HL-60/S4 treated with phorbol 12-myristate 13-acetate at 8.2 ng/mL for 4 days and 3 days (cell line): ENCODE measurements around the gene LHFPL5.

Experiments
- in situ Hi-C: fragments of 300-500 bp; cut with MboI; formaldehyde crosslinking; loops from 2 replicates; pipeline ENCODE4 v1.15.0; 2022; ENCODE audit warnings: low sequenced_read_pairs

LHFPL5 gene

GRCh38 chr6:35790683-35791082 is 14.5 kb upstream of the LHFPL5 start:
- in situ Hi-C loops: no loop called here

- in situ Hi-C loops: no loop called here
Measured at GRCh38 chr6:35794536-35795452, 10.4 kb upstream of the LHFPL5 start.

- in situ Hi-C loops: no loop called here
Measured at GRCh38 chr6:35795453-35796071, 9.6 kb upstream of the LHFPL5 start.

GRCh38 chr6:35796236-35796635 is 8.9 kb upstream of the LHFPL5 start:
- in situ Hi-C loops: no loop called here

- in situ Hi-C loops: no loop called here
Measured at GRCh38 chr6:35797837-35798526, 7.2 kb upstream of the LHFPL5 start.

- in situ Hi-C loops: no loop called here
Measured at GRCh38 chr6:35798706-35799105, 6.4 kb upstream of the LHFPL5 start.

- in situ Hi-C loops: no loop called here
Measured at GRCh38 chr6:35801148-35801547, 4.0 kb upstream of the LHFPL5 start.

GRCh38 chr6:35808688-35809087 is 3.5 kb downstream of the LHFPL5 start:
- in situ Hi-C loops: no loop called here

- in situ Hi-C loops: no loop called here
Measured at GRCh38 chr6:35809809-35810208, 4.7 kb downstream of the LHFPL5 start.

GRCh38 chr6:35810971-35811698 is 6.0 kb downstream of the LHFPL5 start:
- in situ Hi-C loops: no loop called here

GRCh38 chr6:35811699-35811995 is 6.5 kb downstream of the LHFPL5 start:
- in situ Hi-C loops: no loop called here

- in situ Hi-C loops: no loop called here
Measured at GRCh38 chr6:35817515-35817914, 12.4 kb downstream of the LHFPL5 start.

GRCh38 chr6:35823601-35824000 is 18.4 kb downstream of the LHFPL5 start:
- in situ Hi-C loops: no loop called here

- in situ Hi-C loops: no loop called here
Measured at GRCh38 chr6:35824552-35825192, 19.5 kb downstream of the LHFPL5 start.

GRCh38 chr6:35829306-35829705 is 24.2 kb downstream of the LHFPL5 start:
- in situ Hi-C loops: no loop called here

- in situ Hi-C loops: no loop called here
Measured at GRCh38 chr6:35831257-35832007, 26.3 kb downstream of the LHFPL5 start.

- in situ Hi-C loops: no loop called here
Measured at GRCh38 chr6:35833536-35833935, 28.4 kb downstream of the LHFPL5 start.

- in situ Hi-C loops: no loop called here
Measured at GRCh38 chr6:35839019-35839418, 33.9 kb downstream of the LHFPL5 start.

GRCh38 chr6:35842381-35842780 is 37.2 kb downstream of the LHFPL5 start:
- in situ Hi-C loops: no loop called here

- in situ Hi-C loops: no loop called here
Measured at GRCh38 chr6:35844290-35844689, 39.1 kb downstream of the LHFPL5 start.
